HTERT RPE-1 (cell line): ENCODE data around the gene GBA2.

Experiments used
- in situ Hi-C: fragments of 300-500 bp; cut with MboI; formaldehyde crosslinking; loops from 4 replicates; pipeline ENCODE4 v1.14.3; 2020; ENCODE audit warnings: low sequenced_read_pairs

GBA2 gene

DNA sequence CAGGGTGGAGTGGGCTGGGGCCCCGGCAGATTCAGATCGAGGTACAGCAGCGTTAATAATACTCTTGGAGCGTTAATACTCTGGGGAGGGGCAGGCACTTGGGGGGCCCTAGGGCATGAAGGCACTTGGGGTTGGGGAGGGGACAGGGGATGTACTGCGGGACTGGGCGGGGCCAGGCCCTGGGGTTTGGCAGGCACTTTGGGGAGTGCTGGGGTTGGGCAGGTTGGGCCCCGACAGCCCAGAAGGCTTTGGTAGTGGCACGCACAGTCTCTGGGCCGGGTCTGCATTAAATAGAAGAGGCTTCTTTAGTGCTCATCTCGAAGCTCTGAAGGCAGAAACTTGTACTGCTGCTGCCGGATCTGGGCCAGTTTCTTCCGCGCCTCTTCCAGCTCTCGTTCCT lies 51.5 kb downstream of the GBA2 start:
- in situ Hi-C loops = no loop called here

DNA sequence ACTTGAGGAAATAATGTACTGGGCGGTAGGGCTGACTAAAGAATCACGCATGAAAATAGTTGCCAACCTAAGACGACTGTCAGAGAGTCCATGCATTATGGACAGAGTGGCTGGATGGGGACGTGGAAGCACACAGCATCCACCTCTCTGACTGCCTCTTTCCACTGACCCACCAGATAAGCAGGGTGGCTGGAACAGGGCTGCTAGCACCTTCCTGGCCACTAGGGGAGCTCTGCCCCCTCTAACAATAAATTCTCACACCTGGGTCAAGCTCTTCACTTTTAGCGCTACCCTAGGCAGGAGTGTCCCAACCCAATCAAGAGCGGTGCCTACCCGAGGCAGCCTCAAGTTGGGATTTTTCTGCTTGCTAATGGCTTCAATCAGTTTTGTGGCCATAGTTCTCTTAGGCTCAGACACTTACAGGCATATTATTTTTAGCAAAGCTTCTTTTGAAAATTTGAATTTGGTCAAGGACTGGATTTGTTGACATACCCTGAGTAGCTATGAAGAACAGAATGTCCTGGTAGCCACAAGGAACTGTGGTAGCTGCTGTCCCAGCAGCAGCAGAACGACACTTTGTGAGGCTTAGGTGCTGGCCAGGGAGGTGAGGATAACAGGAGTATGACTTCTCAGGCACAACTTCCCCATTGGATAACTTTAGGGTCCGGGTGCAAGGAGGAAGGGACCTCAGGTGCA lies 52.4 kb downstream of the GBA2 start:
- in situ Hi-C loops = no loop called here

- in situ Hi-C loops = no loop called here
These were observed 53.1 kb downstream of the GBA2 start for GRCh38 chr9:35695943-35696401.

- in situ Hi-C loops = no loop called here
These were observed 57.2 kb downstream of the GBA2 start for GRCh38 chr9:35691757-35692301.

DNA sequence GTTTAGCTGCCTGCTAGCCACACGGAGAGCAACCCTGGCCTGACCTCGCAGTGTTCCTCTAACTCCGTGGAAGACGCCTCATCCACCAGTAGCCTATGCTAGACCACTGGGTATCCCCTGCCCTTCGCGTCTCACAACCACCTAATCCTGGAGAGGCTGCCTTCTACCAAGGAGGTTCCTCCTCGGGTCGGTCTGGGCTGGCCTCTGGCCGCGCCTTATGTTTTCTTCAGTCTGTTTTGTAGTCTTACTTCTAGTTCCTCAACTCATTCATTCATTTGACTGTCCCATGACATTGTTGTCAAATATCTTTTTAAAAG lies 57.7 kb downstream of the GBA2 start:
- in situ Hi-C loops = no loop called here

DNA sequence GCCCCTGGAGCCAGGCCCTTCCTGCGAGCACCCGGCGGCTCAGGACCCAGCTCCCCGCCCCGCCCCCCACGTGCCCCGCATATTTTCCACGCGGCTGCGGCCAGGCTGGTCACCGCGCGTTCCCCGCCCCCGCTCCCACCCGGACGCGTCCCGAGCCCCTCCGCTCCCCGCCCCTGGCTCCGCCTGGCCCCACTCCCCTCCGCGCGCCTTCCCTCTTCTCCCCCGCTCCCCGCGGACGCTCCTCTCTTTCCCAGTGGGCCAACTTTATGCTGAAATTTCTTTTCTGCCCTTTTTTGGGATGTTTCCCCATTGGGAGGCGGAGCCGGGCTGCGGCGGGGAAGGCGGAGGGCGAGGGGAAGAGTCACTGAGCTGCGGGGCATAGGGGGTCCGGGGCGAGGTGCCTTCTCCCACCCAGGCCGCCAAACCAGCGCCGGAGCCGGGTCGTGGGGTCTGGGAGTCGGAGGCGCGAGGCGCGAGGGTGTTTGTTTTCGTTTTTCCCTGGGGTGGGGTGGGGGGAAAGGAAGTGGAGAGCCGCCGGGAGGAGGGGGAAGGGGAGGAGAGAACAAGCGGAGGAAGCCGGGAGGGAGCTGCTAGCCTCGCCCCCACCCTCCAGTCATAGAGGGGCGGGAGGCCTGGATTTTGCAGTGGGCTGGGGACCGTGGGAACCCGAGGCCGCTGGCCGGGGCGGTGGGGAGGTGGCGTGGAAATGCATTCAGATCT lies 58.3 kb downstream of the GBA2 start:
- in situ Hi-C loops = no loop called here

DNA sequence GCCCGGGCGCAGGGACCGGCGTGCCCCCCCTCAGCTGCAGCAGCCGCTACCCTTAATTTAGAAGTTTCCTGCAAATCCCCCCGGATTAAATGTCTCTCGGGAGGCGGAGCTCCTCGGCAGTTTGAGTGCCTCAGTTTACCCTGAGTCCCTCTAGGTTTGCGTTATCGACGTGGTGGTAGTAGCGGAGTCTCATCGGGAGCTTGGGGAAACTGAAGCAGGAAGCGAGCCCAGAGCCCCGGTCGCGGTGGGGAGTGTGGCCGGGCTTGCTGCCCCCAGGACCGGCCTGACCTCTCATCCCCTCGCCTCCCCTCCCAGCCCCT lies 58.8 kb downstream of the GBA2 start:
- in situ Hi-C loops = no loop called here

DNA sequence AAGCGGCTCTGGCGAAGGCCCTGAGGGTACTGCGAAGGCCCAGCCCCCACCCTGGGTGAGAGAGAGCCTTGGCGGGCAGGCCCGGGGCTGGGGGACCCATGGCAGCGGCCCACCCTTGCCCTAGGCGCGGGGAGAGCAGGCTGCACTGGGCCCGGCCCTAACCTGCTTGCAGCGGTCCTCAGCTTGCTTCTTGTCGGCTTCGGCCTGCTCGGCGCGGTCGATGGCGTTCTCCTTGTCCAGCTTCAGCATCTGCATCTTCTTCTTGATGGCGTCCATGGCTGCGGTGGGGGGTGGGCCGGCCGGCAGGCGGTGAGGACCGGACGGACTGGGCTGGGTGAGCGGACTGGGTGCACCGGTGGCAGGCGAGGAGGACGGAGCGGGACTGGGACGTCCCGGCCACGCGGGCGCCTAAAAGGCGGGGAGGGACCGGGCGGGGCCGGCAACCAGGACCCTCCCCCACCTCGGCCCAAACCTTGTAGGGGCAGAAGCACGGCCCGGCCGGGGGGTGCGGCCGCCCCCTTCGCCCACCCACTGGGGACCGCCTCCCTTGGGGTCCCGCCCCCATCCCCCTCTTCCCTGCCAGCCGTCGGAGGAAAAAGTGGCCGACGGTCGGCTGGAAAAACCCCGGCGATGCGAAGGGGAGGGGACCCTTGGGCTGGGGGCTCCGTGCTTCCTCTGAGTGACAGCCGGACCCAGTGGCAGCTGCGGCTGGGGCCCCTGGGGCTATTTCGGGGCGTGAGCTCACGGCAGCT lies 59.3 kb downstream of the GBA2 start, which contains the start of gene TPM2:
Gene TPM2, minus strand, starts transcription at position 384 of the 752 bp plus-strand sequence. Its CDS starts 108 bp downstream, at position 276.
- in situ Hi-C loops = no loop called here

- in situ Hi-C loops = no loop called here
These were observed 60.2 kb downstream of the GBA2 start for GRCh38 chr9:35688558-35689541.

- in situ Hi-C loops = no loop called here
These were observed 61.0 kb downstream of the GBA2 start for GRCh38 chr9:35687972-35688557.

DNA sequence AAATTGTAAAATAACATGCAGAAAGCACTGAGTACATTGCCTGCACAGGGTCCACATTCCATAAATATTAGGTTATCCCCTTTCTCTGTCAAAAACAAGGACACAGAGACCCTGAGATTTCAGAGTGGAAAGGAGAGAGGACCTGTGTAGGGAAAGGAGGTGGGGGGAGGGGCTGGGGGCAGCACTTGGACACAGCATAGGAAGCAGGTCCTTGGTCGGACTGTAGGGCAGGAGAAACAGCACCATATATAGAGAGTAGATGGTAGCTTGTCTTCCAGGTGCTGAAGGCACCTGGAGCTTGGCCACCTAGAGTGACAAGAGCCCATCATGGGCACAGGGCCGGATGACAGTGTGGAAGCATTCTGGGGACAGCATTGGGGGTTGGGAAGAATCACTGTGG lies 61.7 kb downstream of the GBA2 start:
- in situ Hi-C loops = no loop called here
